Tibial nerve (tissue), 4 donors: ENCODE measurements around the gene L3MBTL3. TPM values are rescaled to one million over a fixed set of nuclear protein-coding genes. Genes with fewer than 3 reads are reported as not detected.

ENCODE experiments used
- DNase-seq, 2 donors: peaks; one replicate each; pipeline ENCODE4 v3.0.0-alpha.2; 2019; ENCODE audit warnings: low spot score in 2 of 2
- H3K27ac ChIP-seq, 4 donors: fragments of 200-600 bp; sonication (generic) in 3 of 4; one replicate each; pipeline ENCODE4 v1.5.1; 2017 to 2019; ENCODE audit warnings: mild to moderate bottlenecking in 1 of 4
- H3K27me3 ChIP-seq, 2 donors: fragments of 200-600 bp; sonication (generic) in 1 of 2; one replicate each; pipeline versions ENCODE4 v1.5.1 to v1.6.0; 2017 to 2019
- H3K36me3 ChIP-seq, 3 donors: fragments of 200-600 bp; sonication (generic); one replicate each; pipeline ENCODE4 v1.5.1; 2018 to 2019
- H3K4me1 ChIP-seq, 4 donors: fragments of 200-600 bp; sonication (generic) in 3 of 4; one replicate each; pipeline ENCODE4 v1.5.1; 2017 to 2019
- H3K4me3 ChIP-seq, 4 donors: fragments of 200-600 bp; sonication (generic) in 3 of 4; one replicate each; pipeline ENCODE4 v1.5.1; 2017 to 2019; ENCODE audit warnings: mild to moderate bottlenecking in 1 of 4, moderate library complexity in 1 of 4
- H3K9me3 ChIP-seq, 4 donors: fragments of 200-600 bp; sonication (generic) in 3 of 4; one replicate each; pipeline ENCODE4 v1.5.1; 2017 to 2019
- CTCF ChIP-seq, 5 experiments: fragments of 200-600 bp in 3 of 5; fragments of 450-650 bp in 2 of 5; sonication (generic) in 3 of 5; IDR thresholded peaks; one replicate each; pipeline ENCODE4 v1.5.1; 2016 to 2019; ENCODE audit warnings: antibody characterized with exemption in 5 of 5, mild to moderate bottlenecking in 3 of 5, moderate library complexity in 2 of 5
- EP300 ChIP-seq, 2 donors: sonication (generic); formaldehyde crosslinking; IDR thresholded peaks; one replicate each; pipeline ENCODE4 v1.6.1; 2017; ENCODE audit warnings: antibody characterized with exemption in 2 of 2, mild to moderate bottlenecking in 1 of 2
- POLR2A ChIP-seq, 2 donors: fragments of 450-650 bp; IDR thresholded peaks; one replicate each; pipeline ENCODE4 v1.6.1; 2017; ENCODE audit warnings: antibody characterized with exemption in 2 of 2, mild to moderate bottlenecking in 2 of 2, moderate library complexity in 2 of 2
- WGBS, 2 donors: methylation state at CpG; one replicate each; pipeline ENCODE4 v1.1.5; 2018; 5-methylcytosine and 5-hydroxymethylcytosine counted together
- total RNA-seq, 4 donors: library from RNA; depleted of rRNA; stranded (reverse); fragments of >200 nt; gene quantifications; one replicate each; pipeline ENCODE4 v1.1.0, GENCODE V29; 2016

L3MBTL3 gene
- total RNA-seq, 4 donors from 2014 or later: 12.3 to 17.3 (median 14.4) TPM

GRCh38 chr6:130034378-130035146 is 16.2 kb downstream of the L3MBTL3 start:
- no peak for DNase-seq
- Histone ChIP-seq H3K4me3 (no peak overlapping the region), H3K36me3 (peaks cover 0 to 11% (median 0%) of the 10 kb centered on the region in 3 donors), H3K9me3 (no peaks in the 10 kb centered on the region), H3K27ac (no peak overlapping the region), H3K4me1 (peaks cover 0 to 4% (median 0%) of the 10 kb centered on the region in 4 donors), H3K27me3 (no peaks in the 10 kb centered on the region)
- 75 to 82% methylated on average over 11 of the region's 11 CpGs for WGBS, 2 donors
- no peak for TF ChIP-seq CTCF (IDR thresholded peaks at IDR 0.05)
- no peak for TF ChIP-seq POLR2A (IDR thresholded peaks at IDR 0.05)
- TF ChIP-seq EP300 (IDR thresholded peaks at IDR 0.05): no peak

- Histone ChIP-seq H3K9me3 (no peaks in the 10 kb centered on the region), H3K4me3 (no peak overlapping the region), H3K27ac (no peak overlapping the region), H3K4me1 (peaks cover 0 to 4% (median 0%) of the 10 kb centered on the region in 4 donors), H3K27me3 (no peaks in the 10 kb centered on the region), H3K36me3 (peaks cover 0 to 11% (median 0%) of the 10 kb centered on the region in 3 donors)
- no peak for TF ChIP-seq CTCF (IDR thresholded peaks at IDR 0.05)
- WGBS, 2 donors: 45 to 67% methylated on average over 2 of the region's 2 CpGs
- no peak for DNase-seq
These were observed 16.8 kb downstream of the L3MBTL3 start for GRCh38 chr6:130035211-130035610.

- peaks cover 0 to 4% (median 0%) of the 10 kb centered on the region in 4 donors for H3K4me1 ChIP-seq
- H3K27ac ChIP-seq: no peak overlapping the region
- no peak for DNase-seq
- TF ChIP-seq POLR2A (IDR thresholded peaks at IDR 0.05): no peak
- TF ChIP-seq CTCF (IDR thresholded peaks at IDR 0.05): peak in 4 of 5 experiments; percentile 20 to 48 (median 26)
- H3K27me3 ChIP-seq: no peaks in the 10 kb centered on the region
- peaks cover 0 to 7% (median 0%) of the 10 kb centered on the region in 3 donors for H3K36me3 ChIP-seq
- WGBS, 2 donors: 50 to 74% methylated on average over 3 of the region's 3 CpGs
- no peaks in the 10 kb centered on the region for H3K9me3 ChIP-seq
- H3K4me3 ChIP-seq: no peak overlapping the region
These were observed 18.9 kb downstream of the L3MBTL3 start for GRCh38 chr6:130037207-130037811.

- no peaks in the 10 kb centered on the region for H3K27me3 ChIP-seq
- TF ChIP-seq POLR2A (IDR thresholded peaks at IDR 0.05) (no peak), CTCF (IDR thresholded peaks at IDR 0.05) (no peak), EP300 (IDR thresholded peaks at IDR 0.05) (no peak)
- H3K27ac ChIP-seq: no peak overlapping the region
- no peak for DNase-seq
- peaks cover 0 to 10% (median 0%) of the 10 kb centered on the region in 3 donors for H3K36me3 ChIP-seq
- no peaks in the 10 kb centered on the region for H3K4me1 ChIP-seq
- no peak overlapping the region for H3K4me3 ChIP-seq
- no peaks in the 10 kb centered on the region for H3K9me3 ChIP-seq
These were observed 23.2 kb downstream of the L3MBTL3 start for GRCh38 chr6:130041594-130041993.

- Histone ChIP-seq H3K27me3 (no peaks in the 10 kb centered on the region), H3K27ac (no peak overlapping the region), H3K4me1 (no peaks in the 10 kb centered on the region), H3K36me3 (peaks cover 0 to 10% (median 0%) of the 10 kb centered on the region in 3 donors), H3K9me3 (no peaks in the 10 kb centered on the region), H3K4me3 (no peak overlapping the region)
- no peak for DNase-seq
- 92 to 99% methylated on average over 4 of the region's 4 CpGs for WGBS, 2 donors
- TF ChIP-seq POLR2A (IDR thresholded peaks at IDR 0.05): no peak
- no peak for TF ChIP-seq EP300 (IDR thresholded peaks at IDR 0.05)
- no peak for TF ChIP-seq CTCF (IDR thresholded peaks at IDR 0.05)
These were observed 25.0 kb downstream of the L3MBTL3 start for GRCh38 chr6:130043344-130043743.
